K562 (cell line): ENCODE data around the gene EFNA5. TPM values are rescaled to one million over a fixed set of nuclear protein-coding genes. Genes with fewer than 3 reads are reported as not detected.

Experiments used
- ATAC-seq: fragments of 200-7000 bp; cut with Tn5 transposase; 3 replicates; pipeline ENCODE4 v1.9.1; 2020; ENCODE audit warnings: moderate library complexity
- BruUV-seq: library from RNA; stranded (reverse); fragments of 400-500 nt; replicated peaks from 2 replicates; lab custom pipeline; 2021; lab: Mats Ljungman, UMichigan
- CTCF ChIA-PET: fragments of 300-600 bp; formaldehyde crosslinking; extraction: SDS; loops from one replicate; lab custom pipeline; 2021; ENCODE audit warnings: low intra/inter-chr PET ratio; lab: Yijun Ruan, JAX
- POLR2A ChIA-PET: fragments of 300-600, 350-650 bp; sonication (Branson Sonifier 250); formaldehyde crosslinking; extraction: SDS; loops from one replicate; lab custom pipeline; 2021; ENCODE audit warnings: antibody characterized with exemption, inconsistent platforms; lab: Yijun Ruan, JAX
- DNase-seq, 4 experiments: peaks; one replicate each; pipeline versions ENCODE4 v3.0.0 to v3.0.0-alpha.2; 2011 to 2018; ENCODE audit warnings: low spot score in 3 of 4, mixed read lengths in 3 of 4; ENCODE audit errors: extremely low read depth in 1 of 4
- FAIRE-seq: peaks from 2 replicates; lab custom pipeline; 2011; peaks lifted over from hg19 to GRCh38; lab: Jason Lieb, UNC
- H2AFZ ChIP-seq: 2 replicates; pipeline ENCODE4 v1.6.0; 2011; ENCODE audit warnings: low read depth, low read length, control low read depth, inconsistent platforms
- H3K27ac ChIP-seq: fragments of 200-600 bp; 3 replicates; pipeline ENCODE4 v1.8.0; 2011; ENCODE audit warnings: low read depth, mild to moderate bottlenecking, control low read depth, inconsistent platforms, low read length, moderate library complexity, mixed read lengths; ENCODE audit errors: extremely low read depth
- H3K27me3 ChIP-seq, 2 experiments: fragments of 300-600 bp in 1 of 2; 2 replicates in 1 of 2; 3 replicates in 1 of 2; pipeline versions ENCODE4 v1.6.0 to v1.8.0; 2011; ENCODE audit warnings: inconsistent platforms in 2 of 2, low read length in 2 of 2, mild to moderate bottlenecking in 1 of 2, mixed read lengths in 1 of 2, moderate library complexity in 1 of 2; ENCODE audit not compliant: control insufficient read depth in 2 of 2, insufficient read depth in 2 of 2
- H3K36me3 ChIP-seq: fragments of 300-600 bp; 3 replicates; pipeline ENCODE4 v1.8.0; 2011; ENCODE audit warnings: mild to moderate bottlenecking, low read length, inconsistent platforms; ENCODE audit not compliant: control insufficient read depth, insufficient read depth
- H3K4me1 ChIP-seq, 2 experiments: fragments of 200-600 bp in 1 of 2; replicated peaks in 1 of 2; 2 replicates in 1 of 2; 3 replicates in 1 of 2; pipeline versions ENCODE4 v1.5.1 to v1.8.0; 2011; ENCODE audit warnings: inconsistent platforms in 2 of 2, low read length in 2 of 2, mild to moderate bottlenecking in 1 of 2, mixed read lengths in 1 of 2, moderate library complexity in 1 of 2; ENCODE audit not compliant: control insufficient read depth in 2 of 2, insufficient read depth in 2 of 2
- H3K4me2 ChIP-seq: 2 replicates; pipeline ENCODE4 v1.6.1; 2011; ENCODE audit warnings: low read length, control low read depth, inconsistent platforms, mixed read lengths; ENCODE audit not compliant: insufficient read depth
- H3K4me3 ChIP-seq: fragments of 200-600 bp; sonication (generic), shearing (Covaris generic); 2 replicates; pipeline ENCODE4 v1.5.1; 2016; ENCODE audit warnings: control low read depth, inconsistent platforms
- H3K79me2 ChIP-seq: fragments of 200-600 bp; 3 replicates; pipeline ENCODE4 v1.8.0; 2011; ENCODE audit warnings: low read length, inconsistent platforms; ENCODE audit not compliant: control insufficient read depth, insufficient read depth
- H3K9ac ChIP-seq, 2 experiments: 2 replicates each; pipeline versions ENCODE4 v1.6.0 to v1.6.1; 2011; ENCODE audit warnings: low read depth in 2 of 2, low read length in 2 of 2, control low read depth in 1 of 2, inconsistent platforms in 1 of 2, mild to moderate bottlenecking in 1 of 2, mixed read lengths in 1 of 2; ENCODE audit not compliant: insufficient read depth in 1 of 2
- H3K9me1 ChIP-seq: one replicate; pipeline ENCODE4 v1.6.0; 2011; ENCODE audit warnings: inconsistent platforms, mild to moderate bottlenecking, low read length, moderate library complexity; ENCODE audit not compliant: control insufficient read depth, insufficient read depth
- H3K9me3 ChIP-seq: replicated peaks from 2 replicates; pipeline ENCODE4 v1.5.1; 2011; ENCODE audit warnings: low read depth, low read length, inconsistent platforms; ENCODE audit not compliant: control insufficient read depth, insufficient read depth
- H4K20me1 ChIP-seq: replicated peaks from 2 replicates; pipeline ENCODE4 v1.6.1; 2011; ENCODE audit warnings: low read length, inconsistent platforms, mixed read lengths; ENCODE audit not compliant: control insufficient read depth, insufficient read depth
- C11orf30 ChIP-seq: fragments of 450-650 bp; IDR thresholded peaks from 2 replicates; pipeline ENCODE4 v1.6.1; 2016; ENCODE audit warnings: low read depth, mild to moderate bottlenecking
- HDAC3 ChIP-seq: fragments of 450-650 bp; IDR thresholded peaks from 2 replicates; pipeline ENCODE4 v1.6.1; 2018; ENCODE audit warnings: borderline replicate concordance, mild to moderate bottlenecking, moderate library complexity; ENCODE audit not compliant: partially characterized antibody
- HNRNPH1 ChIP-seq: fragments of 200-400 bp; formaldehyde crosslinking; optimal IDR thresholded peaks from 2 replicates; pipeline ENCODE3; 2017; ENCODE audit warnings: low read depth, mild to moderate bottlenecking, low read length, moderate library complexity
- NFYB ChIP-seq: IDR thresholded peaks from 2 replicates; pipeline ENCODE4 v1.6.1; 2011; ENCODE audit warnings: mild to moderate bottlenecking, moderate library complexity; ENCODE audit not compliant: insufficient read length; ENCODE audit errors: extremely low read depth
- POLR2G ChIP-seq: fragments of 200-400 bp; formaldehyde crosslinking; IDR thresholded peaks from 2 replicates; pipeline ENCODE4 v1.6.1; 2017; ENCODE audit warnings: low read depth, mild to moderate bottlenecking, antibody characterized with exemption, low read length, moderate library complexity
- USF2 ChIP-seq: sonication (generic); formaldehyde crosslinking; IDR thresholded peaks from 2 replicates; pipeline ENCODE4 v1.5.0; 2020; ENCODE audit warnings: missing genetic modification reagents
- WGBS: fragments of 100-300 bp; shearing (Covaris generic); methylation state at CpG from one replicate; pipeline ENCODE4 v1.1.6; 2016; ENCODE audit warnings: low coverage, mixed read lengths; ENCODE audit not compliant: insufficient coverage; ENCODE audit errors: missing lambda C conversion rate; 5-methylcytosine and 5-hydroxymethylcytosine counted together
- in situ Hi-C: fragments of 300-500 bp; cut with MboI; formaldehyde crosslinking; loops from 4 replicates; pipeline ENCODE4 v1.15.0; 2018; ENCODE audit warnings: inconsistent platforms, mixed read lengths
- intact Hi-C: fragments of 100-400 bp; cut with micrococcal nuclease; formaldehyde crosslinking; loops from 2 replicates; pipeline ENCODE4 v1.14.2; 2022
- polyA plus RNA-seq, 8 experiments: library from polyadenylated mRNA; depleted of rRNA in 4 of 8; stranded (reverse) in 5 of 8; unstranded in 3 of 8; fragments of >200 nt; fragmentation: Nextera tagmentation in 2 of 8; fragmentation: Illumina TruSeq in 1 of 8; extraction: Ambion mirVana in 2 of 8; extraction: Trizol in 1 of 8; gene quantifications; 2 replicates each; pipeline versions ENCODE4 v1.2.1 to v1.2.3, GENCODE V29; 2011 to 2014; ENCODE audit warnings: inconsistent platforms in 1 of 8, missing spikeins in 1 of 8
- total RNA-seq, 7 experiments: library from RNA; depleted of rRNA in 6 of 7; stranded (reverse); fragments of >200 nt in 6 of 7; fragmentation: Illumina TruSeq in 2 of 7; extraction: Trizol in 2 of 7; gene quantifications; 2 replicates each; pipeline versions ENCODE4 v1.2.1 to v1.2.3, GENCODE V29; 2011 to 2021; ENCODE audit warnings: low replicate concordance in 1 of 7
- TF ChIP-seq, protein P1 (sequence below): fragments of 250-450 bp; sonication (Bioruptor Pico); IDR thresholded peaks from 2 replicates; pipeline ENCODE4 v1.9.0; 2021; ENCODE audit warnings: mild to moderate bottlenecking
- TF ChIP-seq, protein P2 (sequence below): fragments of 250-450 bp; sonication (Bioruptor Pico); IDR thresholded peaks from 2 replicates; pipeline ENCODE4 v1.4.0; 2020

Gene EFNA5
- total and polyA plus RNA-seq, 9 of the 15 experiments (the other 6 are each of a cell fraction or from before 2014, with no cell fraction given), result 0.20 TPM; not detected in 8

GRCh38 chr5:107370396-107370968 is 300.3 kb downstream of the EFNA5 start:
- H3K36me3 ChIP-seq, result no peaks in the 10 kb centered on the region
- CTCF ChIA-PET, result no interaction called here
- POLR2A ChIA-PET, result no interaction called here
- no peaks in the 10 kb centered on the region for H3K9me3 ChIP-seq
- TF ChIP-seq C11orf30 (no peak), HDAC3 (no peak)
- TF ChIP-seq, protein P1, sequence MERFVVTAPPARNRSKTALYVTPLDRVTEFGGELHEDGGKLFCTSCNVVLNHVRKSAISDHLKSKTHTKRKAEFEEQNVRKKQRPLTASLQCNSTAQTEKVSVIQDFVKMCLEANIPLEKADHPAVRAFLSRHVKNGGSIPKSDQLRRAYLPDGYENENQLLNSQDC (CRISPR knock-in tag), result no peak
- no peak overlapping the region for H3K4me3 ChIP-seq
- WGBS, result 0% methylated on average over 4 of the region's 6 CpGs
- H3K4me2 ChIP-seq, result no peak overlapping the region
- in situ Hi-C loops, result no loop called here
- H3K27me3 ChIP-seq, result no peaks in the 10 kb centered on the region
- intact Hi-C loops, result no loop called here
- no TSS peak for BruUV-seq
- H2AFZ ChIP-seq, result no peak overlapping the region
- no peak for ATAC-seq
- no peak for FAIRE-seq
- H3K4me1 ChIP-seq, result no peaks in the 10 kb centered on the region
- no peak overlapping the region for H3K9ac ChIP-seq
- no peak overlapping the region for H3K27ac ChIP-seq
- H3K79me2 ChIP-seq, result no peaks in the 10 kb centered on the region
- no peaks in the 10 kb centered on the region for H4K20me1 ChIP-seq
- no peaks in the 10 kb centered on the region for H3K9me1 ChIP-seq
- DNase-seq, result no peak

GRCh38 chr5:107369622-107370021 is 301.1 kb downstream of the EFNA5 start:
- no peaks in the 10 kb centered on the region for H3K27me3 ChIP-seq
- no peak overlapping the region for H2AFZ ChIP-seq
- H3K4me3 ChIP-seq, result no peak overlapping the region
- DNase-seq (no peak), FAIRE-seq (no peak), ATAC-seq (no peak)
- no TSS peak for BruUV-seq
- H3K27ac ChIP-seq, result no peak overlapping the region
- intact Hi-C loops (no loop called here), in situ Hi-C loops (no loop called here)
- CTCF ChIA-PET, result no interaction called here
- POLR2A ChIA-PET, result no interaction called here
- no peaks in the 10 kb centered on the region for H3K79me2 ChIP-seq
- H3K9me1 ChIP-seq, result no peaks in the 10 kb centered on the region
- no peaks in the 10 kb centered on the region for H3K4me1 ChIP-seq
- no peaks in the 10 kb centered on the region for H4K20me1 ChIP-seq
- WGBS, result 0% methylated on average over 1 of the region's 1 CpG
- no peaks in the 10 kb centered on the region for H3K36me3 ChIP-seq
- H3K9ac ChIP-seq, result no peak overlapping the region
- no peaks in the 10 kb centered on the region for H3K9me3 ChIP-seq
- no peak overlapping the region for H3K4me2 ChIP-seq
- TF ChIP-seq USF2 (CRISPR knock-in tag), result peak; percentile 51
- peak; percentile 21 for TF ChIP-seq NFYB
- TF ChIP-seq, protein P2, sequence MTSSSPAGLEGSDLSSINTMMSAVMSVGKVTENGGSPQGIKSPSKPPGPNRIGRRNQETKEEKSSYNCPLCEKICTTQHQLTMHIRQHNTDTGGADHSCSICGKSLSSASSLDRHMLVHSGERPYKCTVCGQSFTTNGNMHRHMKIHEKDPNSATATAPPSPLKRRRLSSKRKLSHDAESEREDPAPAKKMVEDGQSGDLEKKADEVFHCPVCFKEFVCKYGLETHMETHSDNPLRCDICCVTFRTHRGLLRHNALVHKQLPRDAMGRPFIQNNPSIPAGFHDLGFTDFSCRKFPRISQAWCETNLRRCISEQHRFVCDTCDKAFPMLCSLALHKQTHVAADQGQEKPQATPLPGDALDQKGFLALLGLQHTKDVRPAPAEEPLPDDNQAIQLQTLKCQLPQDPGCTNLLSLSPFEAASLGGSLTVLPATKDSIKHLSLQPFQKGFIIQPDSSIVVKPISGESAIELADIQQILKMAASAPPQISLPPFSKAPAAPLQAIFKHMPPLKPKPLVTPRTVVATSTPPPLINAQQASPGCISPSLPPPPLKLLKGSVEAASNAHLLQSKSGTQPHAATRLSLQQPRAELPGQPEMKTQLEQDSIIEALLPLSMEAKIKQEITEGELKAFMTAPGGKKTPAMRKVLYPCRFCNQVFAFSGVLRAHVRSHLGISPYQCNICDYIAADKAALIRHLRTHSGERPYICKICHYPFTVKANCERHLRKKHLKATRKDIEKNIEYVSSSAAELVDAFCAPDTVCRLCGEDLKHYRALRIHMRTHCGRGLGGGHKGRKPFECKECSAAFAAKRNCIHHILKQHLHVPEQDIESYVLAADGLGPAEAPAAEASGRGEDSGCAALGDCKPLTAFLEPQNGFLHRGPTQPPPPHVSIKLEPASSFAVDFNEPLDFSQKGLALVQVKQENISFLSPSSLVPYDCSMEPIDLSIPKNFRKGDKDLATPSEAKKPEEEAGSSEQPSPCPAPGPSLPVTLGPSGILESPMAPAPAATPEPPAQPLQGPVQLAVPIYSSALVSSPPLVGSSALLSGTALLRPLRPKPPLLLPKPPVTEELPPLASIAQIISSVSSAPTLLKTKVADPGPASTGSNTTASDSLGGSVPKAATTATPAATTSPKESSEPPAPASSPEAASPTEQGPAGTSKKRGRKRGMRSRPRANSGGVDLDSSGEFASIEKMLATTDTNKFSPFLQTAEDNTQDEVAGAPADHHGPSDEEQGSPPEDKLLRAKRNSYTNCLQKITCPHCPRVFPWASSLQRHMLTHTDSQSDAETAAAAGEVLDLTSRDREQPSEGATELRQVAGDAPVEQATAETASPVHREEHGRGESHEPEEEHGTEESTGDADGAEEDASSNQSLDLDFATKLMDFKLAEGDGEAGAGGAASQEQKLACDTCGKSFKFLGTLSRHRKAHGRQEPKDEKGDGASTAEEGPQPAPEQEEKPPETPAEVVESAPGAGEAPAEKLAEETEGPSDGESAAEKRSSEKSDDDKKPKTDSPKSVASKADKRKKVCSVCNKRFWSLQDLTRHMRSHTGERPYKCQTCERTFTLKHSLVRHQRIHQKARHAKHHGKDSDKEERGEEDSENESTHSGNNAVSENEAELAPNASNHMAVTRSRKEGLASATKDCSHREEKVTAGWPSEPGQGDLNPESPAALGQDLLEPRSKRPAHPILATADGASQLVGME, result no peak
- no peak for TF ChIP-seq HNRNPH1
- TF ChIP-seq POLR2G, result no peak
- TF ChIP-seq, protein P1 (CRISPR knock-in tag), result no peak
